HCT116 (cell line): ENCODE measurements around the gene ZNF358. TPM values are rescaled to one million over a fixed set of nuclear protein-coding genes. Genes with fewer than 3 reads are reported as not detected.

Source experiments
- ATAC-seq: fragments of 200-7000 bp; cut with Tn5 transposase; 2 replicates; pipeline ENCODE4 v1.9.1; 2020; ENCODE audit warnings: mild to moderate bottlenecking, moderate library complexity
- BruUV-seq: library from RNA; stranded (reverse); fragments of 400-500 nt; replicated peaks from 2 replicates; lab custom pipeline; 2021; lab: Mats Ljungman, UMichigan
- CTCF ChIA-PET: fragments of 300-600 bp; sonication (Branson Sonifier 250); formaldehyde crosslinking; loops from one replicate; lab custom pipeline; 2021; ENCODE audit warnings: antibody characterized with exemption; lab: Charles Lee
- POLR2A ChIA-PET: fragments of 300-600, 350-600 bp; sonication (Branson Sonifier 250); formaldehyde crosslinking; loops from one replicate; lab custom pipeline; 2021; ENCODE audit warnings: antibody characterized with exemption; lab: Charles Lee
- RAD21 ChIA-PET, 2 experiments: fragments of 300-600 bp; sonication (Branson Sonifier 250); formaldehyde crosslinking; loops; one replicate each; lab custom pipeline; 2023; ENCODE audit warnings: low total read pairs in 2 of 2; ENCODE audit not compliant: uncharacterized antibody in 2 of 2, unreplicated experiment in 2 of 2, low non-redundant PET in 1 of 2; lab: Charles Lee
- DNase-seq: peaks from one replicate; pipeline ENCODE4 v3.0.0-alpha.2; 2010; ENCODE audit warnings: low read depth, low spot score
- H2AFZ ChIP-seq: fragments of 200-600 bp; shearing (Covaris generic), sonication (generic); 2 replicates; pipeline ENCODE4 v1.6.1; 2017; ENCODE audit warnings: low read depth, mixed run types, mixed read lengths, antibody characterized with exemption, low read length; ENCODE audit not compliant: poor library complexity, severe bottlenecking
- H3K27ac ChIP-seq: 2 replicates; pipeline ENCODE4 v1.5.1; 2012; ENCODE audit warnings: low read depth, low read length
- H3K27me3 ChIP-seq: fragments of 200-600 bp; sonication (generic); 2 replicates; pipeline ENCODE4 v1.6.1; 2016; ENCODE audit warnings: mixed run types, low read length, mixed read lengths; ENCODE audit not compliant: insufficient read depth
- H3K36me3 ChIP-seq, 2 experiments: fragments of 200-500 bp in 1 of 2; fragments of 200-600 bp in 1 of 2; sonication (Bioruptor generic) in 1 of 2; sonication (generic) in 1 of 2; 2 replicates each; pipeline versions ENCODE4 v1.5.1 to v1.6.1; 2014 to 2016; ENCODE audit warnings: low read length in 2 of 2, inconsistent platforms in 1 of 2, mixed read lengths in 1 of 2, mixed run types in 1 of 2; ENCODE audit not compliant: insufficient read depth in 2 of 2, control insufficient read depth in 1 of 2
- H3K4me1 ChIP-seq, 2 experiments: fragments of 200-600 bp in 1 of 2; sonication (generic) in 1 of 2; 2 replicates each; pipeline versions ENCODE4 v1.5.1 to v1.6.1; 2012 to 2017; ENCODE audit warnings: low read length in 2 of 2, inconsistent platforms in 1 of 2, mild to moderate bottlenecking in 1 of 2, mixed read lengths in 1 of 2, mixed run types in 1 of 2, moderate library complexity in 1 of 2; ENCODE audit not compliant: insufficient read depth in 2 of 2, control insufficient read depth in 1 of 2
- H3K4me2 ChIP-seq: fragments of 200-600 bp; sonication (generic); 2 replicates; pipeline ENCODE4 v1.6.1; 2017; ENCODE audit warnings: mixed run types, low read length, mixed read lengths
- H3K4me3 ChIP-seq, 2 experiments: fragments of 200-600 bp in 1 of 2; sonication (generic) in 1 of 2; replicated peaks in 1 of 2; 2 replicates each; pipeline ENCODE4 v1.5.1; 2011 to 2016; ENCODE audit warnings: low read length in 2 of 2, control low read depth in 1 of 2, low read depth in 1 of 2, mild to moderate bottlenecking in 1 of 2, mixed read lengths in 1 of 2, mixed run types in 1 of 2
- H3K79me2 ChIP-seq: fragments of 200-600 bp; sonication (generic); 2 replicates; pipeline ENCODE4 v1.6.1; 2017; ENCODE audit warnings: mild to moderate bottlenecking, mixed run types, low read length, moderate library complexity, mixed read lengths; ENCODE audit not compliant: insufficient read depth
- H3K9ac ChIP-seq: fragments of 200-600 bp; sonication (generic); 2 replicates; pipeline ENCODE4 v1.6.1; 2016; ENCODE audit warnings: low read length, mixed read lengths
- H3K9me2 ChIP-seq: fragments of 200-600 bp; sonication (generic), shearing (Covaris generic); 2 replicates; pipeline ENCODE4 v1.6.1; 2017; ENCODE audit warnings: mixed run types, mild to moderate bottlenecking, moderate library complexity; ENCODE audit not compliant: insufficient read depth
- H3K9me3 ChIP-seq, 2 experiments: fragments of 200-500 bp in 1 of 2; fragments of 200-600 bp in 1 of 2; sonication (Bioruptor generic) in 1 of 2; sonication (generic) in 1 of 2; 2 replicates each; pipeline ENCODE4 v1.6.1; 2014 to 2017; ENCODE audit warnings: low read length in 2 of 2, mixed read lengths in 2 of 2, inconsistent platforms in 1 of 2, low read depth in 1 of 2, mild to moderate bottlenecking in 1 of 2, mixed run types in 1 of 2, moderate library complexity in 1 of 2; ENCODE audit not compliant: control insufficient read depth in 1 of 2, insufficient read depth in 1 of 2
- H4K20me1 ChIP-seq: fragments of 200-600 bp; sonication (generic), shearing (Covaris generic); 2 replicates; pipeline ENCODE4 v1.6.1; 2017; ENCODE audit warnings: mixed run types, mild to moderate bottlenecking, moderate library complexity; ENCODE audit not compliant: insufficient read depth
- EGR1 ChIP-seq: IDR thresholded peaks from 2 replicates; pipeline ENCODE4 v1.6.1; 2012; ENCODE audit warnings: low read depth
- FOSL1 ChIP-seq: IDR thresholded peaks from 2 replicates; pipeline ENCODE4 v1.6.1; 2012; ENCODE audit warnings: low read depth
- POLR2A ChIP-seq: IDR thresholded peaks from 2 replicates; pipeline ENCODE4 v1.7.0; 2011; ENCODE audit warnings: borderline replicate concordance; ENCODE audit not compliant: insufficient read depth, insufficient read length; ENCODE audit errors: extremely low read depth
- POLR2AphosphoS5 ChIP-seq: IDR thresholded peaks from 2 replicates; pipeline ENCODE4 v1.6.1; 2011; ENCODE audit warnings: mild to moderate bottlenecking, low read depth, low read length, moderate library complexity
- SIN3A ChIP-seq: IDR thresholded peaks from 2 replicates; pipeline ENCODE4 v1.6.1; 2012; ENCODE audit warnings: low read depth
- SP1 ChIP-seq: IDR thresholded peaks from 2 replicates; pipeline ENCODE4 v1.6.1; 2012; ENCODE audit warnings: low read depth
- YY1 ChIP-seq: IDR thresholded peaks from 2 replicates; pipeline ENCODE4 v1.6.1; 2011; ENCODE audit warnings: low read length, low read depth, moderate library complexity, mild to moderate bottlenecking; ENCODE audit not compliant: insufficient replicate concordance; ENCODE audit errors: extremely low read depth
- ZFX ChIP-seq: fragments of 450-650 bp; IDR thresholded peaks from 2 replicates; pipeline ENCODE4 v1.6.1; 2017
- intact Hi-C: fragments of 100-400 bp; cut with micrococcal nuclease; formaldehyde crosslinking; loops from 2 replicates; pipeline ENCODE4 v1.10.0; 2022
- total RNA-seq: library from RNA; stranded (reverse); gene quantifications from one replicate; pipeline ENCODE4 v1.2.1, GENCODE V29; 2021; ENCODE audit not compliant: unreplicated experiment
- TF ChIP-seq, protein P1 (sequence below): IDR thresholded peaks from 2 replicates; pipeline ENCODE4 v1.6.1; 2012; ENCODE audit warnings: low read depth

ZNF358 gene
- total RNA-seq, 1 experiment from 2014 or later: 20.7 TPM

DNA sequence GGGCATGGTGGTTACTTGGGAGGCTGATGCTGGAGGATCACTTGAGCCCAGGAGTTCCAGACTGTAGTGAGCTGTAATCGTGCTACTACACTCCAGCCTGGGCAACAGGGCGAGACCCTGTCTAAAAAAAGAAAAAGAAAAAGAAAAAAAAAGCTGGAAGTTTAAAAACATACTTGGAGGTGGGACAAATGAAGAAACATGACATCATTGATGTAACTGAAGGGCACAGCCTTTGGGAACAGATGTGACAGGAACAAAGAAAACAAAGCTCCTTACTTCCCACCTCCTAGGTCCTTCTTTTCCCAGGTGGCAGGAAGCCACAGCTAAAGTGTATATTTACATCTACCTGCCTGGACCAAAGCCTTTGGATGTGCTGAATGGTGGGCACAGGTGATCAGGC is 29.0 kb upstream of the ZNF358 start:
- Histone ChIP-seq H2AFZ (no peak overlapping the region), H3K79me2 (no peaks in the 10 kb centered on the region), H3K9me3 (no peaks in the 10 kb centered on the region), H3K4me3 (no peak overlapping the region), H3K9ac (no peak overlapping the region), H3K36me3 (no peaks in the 10 kb centered on the region), H3K4me1 (peaks cover 24 to 36% of the 10 kb centered on the region in 2 experiments), H3K27me3 (no peaks in the 10 kb centered on the region), H3K27ac (no peak overlapping the region), H3K4me2 (no peak overlapping the region), H3K9me2 (no peaks in the 10 kb centered on the region), H4K20me1 (no peaks in the 10 kb centered on the region)
- intact Hi-C loops: no loop called here
- no TSS peak for BruUV-seq
- DNase-seq (no peak), ATAC-seq (no peak)
- TF ChIP-seq SIN3A: no peak
- no peak for TF ChIP-seq EGR1
- ChIA-PET POLR2A (no interaction called here), CTCF (no interaction called here), RAD21 (no interaction called here)

DNA sequence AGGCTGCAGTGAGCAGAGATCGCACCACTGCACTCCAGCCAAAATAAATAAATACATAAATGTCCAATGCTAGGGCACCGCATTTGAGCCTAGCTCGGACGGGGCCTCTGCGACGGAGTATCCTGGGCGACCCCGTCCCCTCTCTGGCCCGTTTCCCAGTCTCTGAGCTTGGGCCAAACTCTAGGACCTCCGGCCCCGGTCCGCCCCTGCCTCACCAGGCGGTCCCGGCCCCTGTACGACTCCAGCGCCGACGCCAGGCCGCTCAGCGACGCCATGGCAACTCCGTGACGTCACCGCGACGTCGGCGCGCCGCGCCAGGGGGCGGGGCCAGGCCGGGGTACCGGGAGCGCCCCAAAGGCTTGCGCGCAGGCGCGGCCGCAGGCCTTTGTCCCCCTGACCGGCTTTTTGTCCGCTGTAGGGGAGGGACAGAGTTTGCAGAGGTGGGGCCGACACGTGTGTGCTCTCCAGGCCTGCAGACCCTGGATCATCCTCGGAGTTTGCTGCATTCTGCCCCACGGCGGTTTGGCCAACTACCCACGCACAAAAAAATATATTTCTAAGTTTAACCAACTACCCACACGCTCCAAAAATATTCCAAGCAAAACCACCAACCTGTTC is 27.1 kb upstream of the ZNF358 start, which contains the start of gene PEX11G:
Gene PEX11G, minus strand, starts transcription at position 300 of the 618 bp plus-strand sequence. Its CDS starts 25 bp downstream, at position 275.
- Histone ChIP-seq H3K4me2 (peak within 1 kb of the TSS; percentile 70), H3K4me3 (peak within 1 kb of the TSS; percentile 54 to 65), H3K27me3 (no peaks in the 10 kb centered on the region), H3K9me2 (no peaks in the 10 kb centered on the region), H3K4me1 (peaks cover 13 to 32% of the 10 kb centered on the region in 2 experiments), H3K9me3 (no peaks in the 10 kb centered on the region), H2AFZ (peak within 1 kb of the TSS; percentile 29), H3K36me3 (no peaks in the 10 kb centered on the region), H4K20me1 (no peaks in the 10 kb centered on the region), H3K9ac (peak within 1 kb of the TSS; percentile 74), H3K27ac (peak within 1 kb of the TSS; percentile 59), H3K79me2 (no peaks in the 10 kb centered on the region)
- ChIA-PET RAD21 (no interaction called here), CTCF (interaction anchor here (0.9 kb wide), 1 partner anchor 80 kb away, joined by 4 read pairs; no protein-coding TSS in a partner anchor), POLR2A (interaction anchor here (1.6 kb wide), 1 partner anchor 17 kb away, joined by 6 read pairs; no protein-coding TSS in a partner anchor)
- intact Hi-C loops: no loop called here
- peak; percentile 94 for ATAC-seq
- TF ChIP-seq YY1 (peak; percentile 82), SP1 (peak; percentile 36; the same call in 1 of the 2 replicates), ZFX (peak; percentile 75; the same call in 1 of the 2 replicates), POLR2A (peak; percentile 80), SIN3A (no peak), FOSL1 (no peak), POLR2AphosphoS5 (peak; percentile 93), EGR1 (no peak)
- TF ChIP-seq, protein P1, sequence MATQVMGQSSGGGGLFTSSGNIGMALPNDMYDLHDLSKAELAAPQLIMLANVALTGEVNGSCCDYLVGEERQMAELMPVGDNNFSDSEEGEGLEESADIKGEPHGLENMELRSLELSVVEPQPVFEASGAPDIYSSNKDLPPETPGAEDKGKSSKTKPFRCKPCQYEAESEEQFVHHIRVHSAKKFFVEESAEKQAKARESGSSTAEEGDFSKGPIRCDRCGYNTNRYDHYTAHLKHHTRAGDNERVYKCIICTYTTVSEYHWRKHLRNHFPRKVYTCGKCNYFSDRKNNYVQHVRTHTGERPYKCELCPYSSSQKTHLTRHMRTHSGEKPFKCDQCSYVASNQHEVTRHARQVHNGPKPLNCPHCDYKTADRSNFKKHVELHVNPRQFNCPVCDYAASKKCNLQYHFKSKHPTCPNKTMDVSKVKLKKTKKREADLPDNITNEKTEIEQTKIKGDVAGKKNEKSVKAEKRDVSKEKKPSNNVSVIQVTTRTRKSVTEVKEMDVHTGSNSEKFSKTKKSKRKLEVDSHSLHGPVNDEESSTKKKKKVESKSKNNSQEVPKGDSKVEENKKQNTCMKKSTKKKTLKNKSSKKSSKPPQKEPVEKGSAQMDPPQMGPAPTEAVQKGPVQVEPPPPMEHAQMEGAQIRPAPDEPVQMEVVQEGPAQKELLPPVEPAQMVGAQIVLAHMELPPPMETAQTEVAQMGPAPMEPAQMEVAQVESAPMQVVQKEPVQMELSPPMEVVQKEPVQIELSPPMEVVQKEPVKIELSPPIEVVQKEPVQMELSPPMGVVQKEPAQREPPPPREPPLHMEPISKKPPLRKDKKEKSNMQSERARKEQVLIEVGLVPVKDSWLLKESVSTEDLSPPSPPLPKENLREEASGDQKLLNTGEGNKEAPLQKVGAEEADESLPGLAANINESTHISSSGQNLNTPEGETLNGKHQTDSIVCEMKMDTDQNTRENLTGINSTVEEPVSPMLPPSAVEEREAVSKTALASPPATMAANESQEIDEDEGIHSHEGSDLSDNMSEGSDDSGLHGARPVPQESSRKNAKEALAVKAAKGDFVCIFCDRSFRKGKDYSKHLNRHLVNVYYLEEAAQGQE: no peak
- no TSS peak for BruUV-seq
- peak; percentile 75 for DNase-seq
